GM21717 (cell line): ENCODE results near the gene SLC35B3.
"Not testable (repeated sequence)": the region's sequence is repeated elsewhere in the genome, so short reads cannot be mapped to it uniquely, and the experiment has no call there.

Experiments used
- ATAC-seq: cut with Tn5 transposase; IDR thresholded peaks from one replicate; pipeline ENCODE4 v1.9.1; 2021; ENCODE audit warnings: mild to moderate bottlenecking, moderate library complexity; ENCODE audit not compliant: unreplicated experiment

SLC35B3 gene

GRCh38 chr6:8435093-8435844 is at the start of gene SLC35B3:
Gene SLC35B3 (minus strand): TSS chr6:8435545.
- ATAC-seq = peak; percentile 97

- no peak for ATAC-seq
Measured at GRCh38 chr6:8483650-8484049, 48.3 kb upstream of the SLC35B3 start.

GRCh38 chr6:8481727-8482126 is 46.4 kb upstream of the SLC35B3 start:
- peak; percentile 80 for ATAC-seq

- no peak for ATAC-seq
Measured at GRCh38 chr6:8478418-8478817, 43.1 kb upstream of the SLC35B3 start.

- ATAC-seq = no peak
Measured at GRCh38 chr6:8476656-8477055, 41.3 kb upstream of the SLC35B3 start.

- ATAC-seq = no peak
Measured at GRCh38 chr6:8468552-8469356, 33.4 kb upstream of the SLC35B3 start.

- ATAC-seq = no peak
Measured at GRCh38 chr6:8462694-8463093, 27.3 kb upstream of the SLC35B3 start.

GRCh38 chr6:8462169-8462568 is 26.8 kb upstream of the SLC35B3 start:
- no peak for ATAC-seq

GRCh38 chr6:8446391-8446790 is 11.0 kb upstream of the SLC35B3 start:
- no peak for ATAC-seq

GRCh38 chr6:8445930-8446329 is 10.6 kb upstream of the SLC35B3 start:
- not testable (repeated sequence) for ATAC-seq

- ATAC-seq = no peak
Measured at GRCh38 chr6:8442150-8442549, 6.8 kb upstream of the SLC35B3 start.

- ATAC-seq = no peak
Measured at GRCh38 chr6:8441452-8441851, 6.1 kb upstream of the SLC35B3 start.

- ATAC-seq = no peak
Measured at GRCh38 chr6:8439601-8440268, 4.4 kb upstream of the SLC35B3 start.

- no peak for ATAC-seq
Measured at GRCh38 chr6:8437813-8438212, 2.5 kb upstream of the SLC35B3 start.

GRCh38 chr6:8436966-8437365 is 1.6 kb upstream of the SLC35B3 start:
- no peak for ATAC-seq

- ATAC-seq = peak; percentile 1
Measured at GRCh38 chr6:8435845-8436168, 462 bp upstream of the SLC35B3 start.

GRCh38 chr6:8434727-8435092 is 635 bp downstream of the SLC35B3 start:
- no peak for ATAC-seq

GRCh38 chr6:8432614-8433013 is 2.7 kb downstream of the SLC35B3 start:
- ATAC-seq = no peak

- no peak for ATAC-seq
Measured at GRCh38 chr6:8429821-8430220, 5.5 kb downstream of the SLC35B3 start.

- ATAC-seq = not testable (repeated sequence)
Measured at GRCh38 chr6:8426544-8426943, 8.8 kb downstream of the SLC35B3 start.

GRCh38 chr6:8420031-8420588 is 15.2 kb downstream of the SLC35B3 start:
- no peak for ATAC-seq

- no peak for ATAC-seq
Measured at GRCh38 chr6:8415913-8416312, 19.4 kb downstream of the SLC35B3 start.
